Activated CD4-positive, alpha-beta T cell treated with anti-CD3 and anti-CD28 coated beads, Interleukin-2, amount 50 U/mL, for 4 hours (primary cell): Measurements from ENCODE around the gene DNMT1.
"Not testable (repeated sequence)": the region's sequence is repeated elsewhere in the genome, so short reads cannot be mapped to it uniquely, and the experiment has no call there.

ENCODE experiments used
- DNase-seq, 2 experiments: peaks; one replicate each; pipeline ENCODE4 v3.0.0-alpha.2; 2020

DNMT1 gene

DNA sequence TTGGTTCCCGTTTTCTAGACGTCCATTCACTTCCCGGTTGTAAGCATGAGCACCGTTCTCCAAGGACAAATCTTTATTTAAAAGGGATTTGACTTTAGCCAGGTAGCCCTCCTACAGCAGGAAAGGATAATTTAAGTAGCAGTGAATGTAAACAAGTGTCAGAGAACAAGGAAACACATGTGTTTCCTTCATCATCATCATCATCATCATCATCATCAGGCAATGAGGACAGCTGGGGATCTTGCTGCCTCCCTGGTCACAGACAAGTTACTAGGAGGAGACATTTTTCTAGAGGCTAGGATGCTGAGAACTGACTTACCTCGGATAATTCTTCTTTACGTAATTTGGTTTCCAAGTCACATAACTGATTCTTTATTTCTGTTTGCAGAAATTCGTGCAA is 14.3 kb downstream of the DNMT1 start:
- no peak for DNase-seq

DNA sequence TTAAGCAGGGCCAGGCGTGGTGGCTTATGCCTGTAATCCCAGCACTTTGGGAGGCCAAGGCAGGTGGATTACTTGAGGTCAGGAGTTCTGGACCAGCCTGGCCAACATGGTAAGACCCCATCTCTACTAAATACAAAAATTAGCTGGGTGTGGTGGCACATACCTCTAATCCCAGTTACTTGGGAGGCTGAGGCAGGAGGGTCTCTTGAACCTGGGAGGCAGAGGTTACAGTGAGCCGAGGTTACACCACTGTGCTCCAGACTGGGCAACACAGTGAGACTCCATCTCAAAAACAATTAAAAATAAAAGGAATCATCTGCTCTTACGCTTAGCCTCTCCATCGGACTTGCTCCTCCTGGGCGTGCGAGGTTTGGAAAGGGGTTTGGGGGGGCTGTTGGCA is 14.7 kb downstream of the DNMT1 start:
- not testable (repeated sequence) for DNase-seq

DNA sequence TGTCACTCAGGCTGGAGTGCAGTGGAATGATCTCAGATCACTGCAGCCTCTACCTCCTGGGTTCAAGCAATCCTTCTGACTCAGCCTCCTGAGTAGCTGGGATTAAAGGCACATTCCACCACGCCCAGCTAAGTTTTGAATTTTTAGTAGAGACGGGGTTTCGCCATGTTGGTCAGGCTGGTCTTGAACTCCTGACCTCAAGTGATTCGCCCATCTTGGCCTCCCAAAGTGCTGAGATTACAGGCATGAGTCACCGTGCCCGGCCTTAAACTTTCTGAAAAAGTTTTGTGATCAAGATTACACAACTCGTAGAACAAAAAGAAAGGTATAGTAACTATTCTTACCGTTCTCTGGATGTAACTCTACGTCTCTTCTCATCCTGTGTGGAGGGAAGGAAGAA is 21.2 kb downstream of the DNMT1 start:
- DNase-seq = no peak

DNA sequence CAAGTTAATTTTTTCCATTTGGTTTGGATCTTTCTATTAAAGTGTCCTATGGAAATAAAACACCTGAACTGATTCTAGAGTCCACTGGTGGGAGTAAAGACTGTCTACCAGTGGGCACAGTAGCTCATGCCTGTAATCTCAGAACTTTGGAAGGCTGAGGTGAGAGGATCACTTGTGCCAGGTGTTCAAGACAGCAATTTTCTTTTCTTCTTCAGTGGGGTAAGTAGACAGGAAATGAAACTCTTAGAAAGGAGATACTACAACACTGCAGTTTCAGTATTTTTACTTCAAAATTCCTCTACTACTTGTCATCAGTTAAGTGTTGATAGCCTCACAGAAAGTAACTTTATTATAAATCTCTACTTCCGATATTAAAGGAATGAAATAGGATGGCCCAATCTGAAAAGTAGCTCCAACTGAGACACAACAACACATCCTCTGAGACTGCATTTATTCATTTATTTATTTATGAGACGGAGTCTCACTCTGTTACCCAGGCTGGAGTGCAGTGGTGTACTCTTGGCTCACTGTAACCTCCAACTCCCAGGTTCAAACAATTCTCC is 26.3 kb downstream of the DNMT1 start:
- DNase-seq = no peak

DNA sequence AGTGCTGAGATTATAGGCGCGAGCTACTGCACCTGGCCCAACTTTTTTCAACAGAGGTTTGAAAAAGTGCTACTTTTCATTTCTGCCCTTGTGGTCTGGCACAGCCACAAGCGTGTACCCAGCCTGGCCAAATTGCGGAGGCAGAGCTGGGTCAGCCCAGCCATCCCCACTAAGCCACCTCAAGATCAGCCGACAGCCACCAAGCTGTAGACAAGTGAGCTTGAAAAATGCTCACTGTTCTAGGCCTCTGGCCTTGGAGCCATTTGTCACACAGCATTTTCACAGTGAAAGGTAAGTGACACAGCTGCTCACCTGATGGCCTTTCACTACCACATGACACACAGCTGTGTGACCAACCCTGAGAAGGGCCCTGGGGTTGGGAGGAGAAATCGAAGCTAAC is 27.3 kb downstream of the DNMT1 start:
- DNase-seq = no peak

DNA sequence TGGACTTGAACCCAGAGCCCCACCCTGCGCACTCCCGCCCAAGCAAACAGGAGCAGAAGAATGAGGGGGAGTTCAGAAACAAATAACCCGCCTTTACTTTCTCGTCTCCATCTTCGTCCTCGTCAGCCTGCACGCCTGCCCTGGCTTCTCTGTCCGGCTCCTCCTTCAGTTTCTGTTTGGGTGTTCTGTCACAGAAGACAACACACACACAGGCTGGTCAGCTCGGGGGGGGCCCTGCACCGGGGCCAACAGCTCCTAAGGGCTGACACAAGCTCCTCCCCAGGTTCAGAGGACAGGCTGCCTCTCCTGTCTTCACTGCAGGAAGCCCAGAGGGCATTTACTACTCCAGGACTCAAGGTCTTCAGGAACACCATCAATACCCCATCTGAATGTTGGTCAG is 28.3 kb downstream of the DNMT1 start:
- DNase-seq = not testable (repeated sequence)

DNA sequence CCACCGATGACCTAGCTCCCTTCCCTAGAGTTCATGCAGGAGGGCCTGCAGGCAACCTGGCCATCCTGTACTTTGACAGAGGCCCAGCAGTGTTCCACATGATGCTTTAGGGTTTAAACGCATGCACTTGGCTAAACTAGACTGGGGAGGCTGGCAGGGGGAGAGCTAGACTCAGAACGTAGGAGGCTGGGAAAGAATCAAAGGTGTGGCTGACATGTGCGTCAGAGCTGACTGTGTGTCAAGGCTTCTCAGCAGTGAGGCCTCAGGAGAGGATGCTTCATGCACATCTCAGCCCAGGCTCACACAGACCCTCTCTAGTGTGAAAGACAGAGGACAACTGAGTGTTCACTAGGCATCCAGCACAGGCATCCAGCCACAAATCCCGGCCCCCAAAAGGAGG is 28.7 kb downstream of the DNMT1 start:
- DNase-seq = no peak

DNA sequence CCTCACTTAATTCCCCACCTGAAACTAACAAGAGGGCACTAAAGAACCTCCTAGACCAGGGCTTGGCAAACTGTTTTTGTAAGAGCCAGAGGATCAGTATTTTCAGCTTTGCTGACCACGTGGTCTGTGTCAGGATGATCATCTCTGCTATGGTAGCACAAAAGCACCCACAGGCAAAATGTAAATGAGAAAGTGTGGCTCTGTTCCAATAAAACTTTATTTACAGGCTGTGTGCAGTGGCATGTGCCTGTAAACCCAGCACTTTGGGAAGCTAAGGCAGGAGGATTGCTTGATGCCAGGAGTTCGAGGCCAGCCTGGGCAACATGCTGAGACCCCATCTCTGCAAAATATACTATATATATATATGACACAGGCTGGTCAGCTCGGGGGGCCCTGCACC is 31.2 kb downstream of the DNMT1 start:
- no peak for DNase-seq

DNA sequence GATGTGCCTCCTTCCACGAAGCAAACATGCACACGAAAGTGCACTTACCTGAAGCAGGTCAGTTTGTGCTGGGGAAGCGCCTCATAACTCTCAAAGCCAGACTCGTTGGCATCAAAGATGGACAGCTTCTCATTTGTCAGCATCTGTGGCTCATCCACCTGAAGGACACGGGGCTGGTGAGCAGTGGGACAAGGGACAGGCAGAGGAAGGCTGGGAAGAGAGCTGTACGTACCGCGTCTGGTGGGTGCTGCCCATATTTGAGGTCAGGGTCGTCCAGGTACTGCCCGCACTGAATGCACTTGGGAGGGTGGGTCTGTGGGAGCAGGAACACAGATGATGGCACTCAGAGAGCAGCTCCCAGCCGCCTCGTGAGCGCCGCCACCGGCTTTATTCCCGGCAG is 35.1 kb downstream of the DNMT1 start:
- DNase-seq = no peak

DNA sequence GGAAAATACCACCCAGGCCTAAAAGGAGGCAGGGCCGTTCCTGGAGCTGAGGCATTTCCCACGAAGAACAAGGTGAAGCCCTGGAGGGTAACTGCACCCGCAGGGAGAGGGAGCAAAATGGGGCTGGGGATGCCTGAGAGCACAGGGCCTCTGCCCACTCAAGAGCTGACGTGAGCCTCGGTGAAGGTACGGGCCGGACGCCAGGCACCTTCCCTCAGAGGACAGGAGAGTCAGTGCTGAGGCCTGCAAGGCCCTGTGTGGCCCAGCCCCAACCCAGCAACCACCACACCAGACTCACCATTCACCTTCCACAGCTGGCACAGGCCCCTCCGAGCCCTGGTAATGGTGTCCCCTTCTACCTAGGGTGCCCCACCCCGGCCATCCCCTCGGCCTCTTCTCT is 36.3 kb downstream of the DNMT1 start:
- DNase-seq = no peak

DNA sequence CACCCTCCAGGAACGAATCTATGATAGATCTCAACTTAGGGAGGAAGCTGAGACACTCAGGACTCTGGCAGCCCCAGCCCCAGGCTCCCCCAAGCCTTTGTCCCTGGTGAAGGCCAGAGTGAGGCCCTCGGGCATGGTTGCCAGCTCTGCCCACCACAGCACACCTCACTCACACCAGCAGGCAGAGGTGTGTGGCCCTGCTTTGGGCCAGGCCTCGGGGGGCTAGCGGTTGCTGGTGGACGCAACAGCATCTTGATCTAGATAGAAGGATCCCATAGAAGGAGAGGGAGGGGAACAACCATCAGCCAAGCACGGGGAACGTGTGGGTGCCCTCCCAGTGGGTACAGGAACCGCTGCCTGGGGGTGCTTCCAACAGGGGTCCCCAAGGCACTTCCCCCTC is 36.7 kb downstream of the DNMT1 start:
- no peak for DNase-seq

DNA sequence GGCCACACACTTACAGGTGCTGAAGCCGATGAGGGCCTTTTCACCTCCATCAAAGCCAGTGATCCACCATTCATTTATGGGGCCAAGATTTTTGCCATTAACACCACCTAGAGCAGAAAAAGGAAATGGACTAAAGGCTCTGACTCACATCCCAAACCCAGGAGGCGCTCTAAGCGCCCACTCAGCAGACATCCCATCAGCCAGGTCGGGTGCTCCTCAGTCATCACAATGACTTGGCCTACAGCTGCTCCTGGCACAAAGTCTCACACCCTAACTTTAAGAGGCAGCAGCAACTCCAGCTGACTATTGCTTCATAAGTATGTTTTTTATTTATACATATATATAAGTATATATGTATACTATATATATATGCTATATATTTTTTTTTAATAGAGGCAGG is 38.9 kb downstream of the DNMT1 start:
- no peak for DNase-seq

DNA sequence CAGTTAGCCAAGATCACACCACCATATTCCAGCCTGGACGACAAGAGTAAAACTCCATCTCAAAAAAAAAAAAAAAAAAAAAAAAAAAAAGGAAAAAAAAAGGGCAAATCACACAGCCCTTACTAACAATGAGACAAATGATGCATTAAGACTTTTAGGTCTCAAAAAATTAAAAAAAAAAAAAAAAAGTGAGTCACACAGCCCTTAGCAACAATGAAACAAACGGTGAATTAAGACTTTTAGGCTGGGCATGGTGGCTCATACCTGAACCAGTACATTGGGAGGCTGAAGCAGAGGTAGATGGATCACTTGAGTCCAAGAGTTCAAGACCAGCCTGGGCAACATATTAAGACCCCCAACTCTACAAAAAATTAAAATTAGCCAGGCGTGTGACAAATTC is 42.7 kb downstream of the DNMT1 start:
- DNase-seq = no peak

DNA sequence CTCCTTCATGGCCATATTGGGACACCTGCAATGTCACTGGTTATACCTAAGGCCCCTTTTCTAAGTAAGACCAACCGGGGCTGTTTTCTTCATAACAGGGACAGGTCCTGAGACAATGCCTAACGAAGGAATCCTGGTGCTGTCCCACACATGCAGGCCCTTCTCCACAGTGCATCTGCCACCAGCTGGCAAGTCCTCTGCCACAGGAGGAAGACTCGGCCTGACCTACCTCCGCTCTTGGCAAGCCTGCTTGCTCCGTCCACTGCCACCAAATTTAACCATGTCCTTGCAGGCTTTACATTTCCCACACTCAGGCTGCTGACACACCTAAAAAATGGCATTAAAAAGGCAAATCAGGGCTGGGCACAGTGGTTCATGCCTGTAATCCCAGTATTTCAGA is 43.2 kb downstream of the DNMT1 start:
- DNase-seq = no peak

DNA sequence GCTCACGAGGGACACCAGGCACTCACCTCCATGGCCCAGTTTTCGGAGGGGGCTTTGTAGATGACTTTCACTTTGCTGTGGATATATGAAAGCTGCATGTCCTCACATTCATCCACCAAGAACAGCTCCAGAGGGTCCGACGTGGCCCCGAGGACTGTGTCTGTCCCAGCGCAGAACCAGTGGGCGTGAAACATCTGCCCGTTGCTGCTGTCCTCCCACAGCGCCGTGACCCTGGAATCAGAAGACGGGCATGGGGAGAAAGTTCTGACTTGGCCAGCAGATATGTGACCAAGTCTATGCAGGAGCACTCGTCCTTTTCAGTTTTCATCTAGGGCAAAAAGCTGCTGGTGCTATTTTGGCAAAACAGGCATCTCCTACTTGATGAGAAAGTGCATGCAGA is 45.3 kb downstream of the DNMT1 start:
- no peak for DNase-seq

DNA sequence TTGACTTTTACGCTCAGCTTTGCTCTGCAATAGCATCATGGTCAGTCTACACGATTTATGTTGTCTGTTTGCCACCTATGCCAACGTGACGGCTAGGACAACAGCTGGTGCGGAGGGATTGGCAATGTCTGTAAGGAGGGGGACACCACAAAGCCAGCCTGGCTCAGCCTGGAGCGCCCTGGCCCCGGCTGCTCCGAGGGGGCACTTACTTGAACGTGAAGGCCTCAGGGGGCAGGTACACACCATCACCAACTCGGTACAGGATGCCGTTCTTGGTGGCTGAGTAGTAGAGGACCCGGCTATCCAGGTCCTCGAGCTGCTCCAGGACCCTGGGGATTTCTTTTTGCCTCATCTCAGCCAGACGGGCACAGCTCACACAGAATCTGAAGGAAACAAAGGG is 48.6 kb downstream of the DNMT1 start:
- no peak for DNase-seq

DNA sequence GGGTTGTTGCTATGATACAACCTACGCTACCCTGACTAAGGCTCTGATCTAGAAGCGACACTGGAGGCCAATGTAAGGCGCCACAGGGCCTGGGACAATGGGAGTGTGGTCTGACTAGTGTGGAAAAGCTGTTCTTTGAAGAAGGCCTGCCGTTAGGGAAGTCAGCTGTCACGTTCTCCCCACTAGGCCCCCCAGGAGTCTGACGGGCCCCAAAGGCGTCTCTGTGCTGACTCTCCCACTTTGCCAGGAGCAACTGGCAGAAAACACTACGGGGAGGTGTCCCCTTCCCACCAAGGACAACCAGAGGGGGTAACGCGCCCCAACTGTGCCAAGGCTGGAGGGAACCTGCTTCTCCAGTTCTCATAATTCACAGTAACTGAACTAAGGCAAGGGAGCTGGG is 49.7 kb downstream of the DNMT1 start:
- DNase-seq = no peak

DNA sequence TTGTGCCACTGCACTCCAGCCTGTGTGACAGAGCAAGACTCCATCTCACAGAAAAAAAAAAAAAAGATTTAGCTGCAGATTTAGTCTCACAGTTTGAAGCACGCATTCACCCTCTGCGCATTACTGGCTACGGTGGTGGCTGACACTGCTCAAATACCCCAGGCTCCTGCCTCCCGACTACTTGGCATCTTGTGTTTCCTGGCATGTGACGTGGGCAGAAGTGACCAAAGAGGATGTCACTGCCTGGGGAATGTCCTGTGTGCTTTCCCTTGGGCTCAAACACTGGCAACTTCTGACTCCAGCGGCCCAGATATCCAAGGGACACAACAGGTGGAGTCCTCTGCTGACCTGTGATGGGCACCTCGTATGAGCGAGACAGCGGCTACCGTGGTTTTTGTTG is 50.4 kb downstream of the DNMT1 start:
- DNase-seq = no peak

DNA sequence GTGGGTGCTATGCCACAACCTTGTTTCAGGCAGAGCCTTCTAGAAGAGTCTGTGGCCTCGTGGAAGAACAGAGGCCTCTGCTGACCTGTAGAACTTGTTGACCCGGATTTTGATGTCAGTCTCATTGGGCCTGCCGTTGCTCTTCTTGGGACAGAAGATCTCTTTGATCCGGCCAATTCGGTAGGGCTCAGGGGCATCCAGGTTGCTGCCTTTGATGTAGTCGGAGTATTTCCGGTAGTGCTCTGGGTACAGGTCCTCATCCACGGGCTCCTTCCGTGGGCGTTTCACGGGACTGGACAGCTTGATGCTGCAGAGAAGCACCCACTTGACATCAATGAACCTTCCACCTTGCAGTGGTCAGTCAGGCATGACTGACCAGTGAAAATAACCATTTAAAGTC is 51.1 kb downstream of the DNMT1 start:
- DNase-seq = no peak

DNA sequence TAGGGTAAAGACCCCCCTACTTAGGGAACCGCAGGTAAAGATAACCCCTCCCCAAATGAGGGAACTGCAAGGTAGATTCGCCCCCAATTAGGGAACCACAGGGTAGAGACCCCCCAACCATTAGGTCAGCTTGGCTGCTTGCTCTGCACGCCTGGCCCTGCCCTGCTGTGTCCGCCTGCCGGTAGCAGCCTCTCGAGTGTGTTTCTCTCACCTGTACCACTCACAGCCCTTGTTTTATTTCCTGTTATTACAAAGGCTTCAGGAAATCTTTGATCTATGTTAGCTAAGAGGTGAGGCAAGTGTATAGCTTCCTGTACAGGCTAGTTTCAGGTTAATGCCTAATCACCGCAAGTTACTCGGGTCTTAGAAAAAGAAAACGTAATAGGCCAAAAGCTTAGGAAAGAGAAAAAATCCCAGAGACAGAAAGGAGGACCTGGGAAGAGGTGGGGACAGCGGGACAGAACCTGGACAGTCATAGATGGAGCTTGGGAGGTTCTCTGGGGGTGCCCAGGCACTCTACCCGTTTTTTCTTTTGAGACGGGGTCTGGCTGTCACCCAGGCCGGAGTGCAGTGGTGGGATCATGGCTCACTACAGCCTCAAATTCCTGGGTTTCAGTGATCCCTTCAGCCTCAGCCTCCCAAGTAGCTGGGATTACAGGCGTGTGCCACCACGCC is 51.9 kb downstream of the DNMT1 start:
- peak; percentile 27 for DNase-seq

DNA sequence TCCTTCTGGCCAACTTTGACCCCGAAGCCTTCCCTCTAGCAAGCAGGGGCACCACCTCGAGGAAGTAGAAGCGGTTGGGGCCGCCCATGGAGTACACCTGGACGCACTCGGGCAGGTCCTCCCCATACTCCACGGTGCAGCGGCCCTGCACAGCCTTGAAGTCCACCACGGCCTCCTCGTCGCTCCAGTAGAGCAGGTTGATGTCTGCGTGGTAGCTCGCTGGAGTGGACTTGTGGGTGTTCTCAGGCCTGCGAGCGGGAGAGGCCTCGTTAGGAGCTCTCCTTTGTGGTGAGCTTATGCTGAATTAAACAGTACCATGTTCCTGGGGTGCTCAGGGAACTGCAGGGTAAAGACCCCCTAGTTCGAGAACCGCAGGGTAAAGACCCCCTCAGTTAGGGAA is 52.8 kb downstream of the DNMT1 start:
- no peak for DNase-seq

DNA sequence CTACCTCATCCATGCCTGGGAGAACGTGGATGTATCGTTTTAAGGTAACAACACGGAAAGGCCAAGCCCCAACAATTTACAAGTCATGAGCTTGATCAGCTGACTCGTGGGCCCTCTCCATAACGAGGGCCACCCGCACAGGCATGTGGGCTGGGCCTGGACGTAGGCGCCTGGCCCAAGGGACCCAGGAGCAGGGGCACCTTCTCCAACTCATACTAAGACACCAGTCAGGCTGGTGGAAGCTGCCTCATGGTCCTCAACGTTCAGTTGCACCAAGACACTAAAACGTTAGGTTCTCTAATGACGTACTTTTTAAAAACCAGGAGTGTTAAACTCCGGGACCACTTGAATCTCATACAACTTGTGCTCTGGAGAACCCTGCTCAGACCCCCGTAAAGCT is 53.3 kb downstream of the DNMT1 start:
- DNase-seq = no peak

DNA sequence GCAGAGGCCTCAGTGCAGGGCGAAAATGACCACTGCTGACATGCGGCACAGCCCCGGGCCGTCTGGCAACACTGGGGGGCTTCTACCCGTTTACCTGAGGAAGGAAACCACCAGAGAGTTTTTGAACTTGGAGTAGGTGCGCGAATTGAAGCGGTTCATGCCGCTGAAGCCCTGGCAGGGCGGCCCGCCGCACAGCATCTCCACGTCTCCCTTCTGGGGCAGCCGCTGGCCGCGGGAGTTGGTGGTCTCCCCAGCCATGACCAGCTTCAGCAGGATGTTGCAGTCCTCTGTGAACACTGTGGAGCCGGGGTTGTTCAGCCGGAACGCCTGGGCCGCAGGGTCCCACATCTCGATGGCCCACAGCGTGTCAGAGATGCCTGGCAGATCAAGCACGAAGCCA is 54.8 kb downstream of the DNMT1 start:
- no peak for DNase-seq

DNA sequence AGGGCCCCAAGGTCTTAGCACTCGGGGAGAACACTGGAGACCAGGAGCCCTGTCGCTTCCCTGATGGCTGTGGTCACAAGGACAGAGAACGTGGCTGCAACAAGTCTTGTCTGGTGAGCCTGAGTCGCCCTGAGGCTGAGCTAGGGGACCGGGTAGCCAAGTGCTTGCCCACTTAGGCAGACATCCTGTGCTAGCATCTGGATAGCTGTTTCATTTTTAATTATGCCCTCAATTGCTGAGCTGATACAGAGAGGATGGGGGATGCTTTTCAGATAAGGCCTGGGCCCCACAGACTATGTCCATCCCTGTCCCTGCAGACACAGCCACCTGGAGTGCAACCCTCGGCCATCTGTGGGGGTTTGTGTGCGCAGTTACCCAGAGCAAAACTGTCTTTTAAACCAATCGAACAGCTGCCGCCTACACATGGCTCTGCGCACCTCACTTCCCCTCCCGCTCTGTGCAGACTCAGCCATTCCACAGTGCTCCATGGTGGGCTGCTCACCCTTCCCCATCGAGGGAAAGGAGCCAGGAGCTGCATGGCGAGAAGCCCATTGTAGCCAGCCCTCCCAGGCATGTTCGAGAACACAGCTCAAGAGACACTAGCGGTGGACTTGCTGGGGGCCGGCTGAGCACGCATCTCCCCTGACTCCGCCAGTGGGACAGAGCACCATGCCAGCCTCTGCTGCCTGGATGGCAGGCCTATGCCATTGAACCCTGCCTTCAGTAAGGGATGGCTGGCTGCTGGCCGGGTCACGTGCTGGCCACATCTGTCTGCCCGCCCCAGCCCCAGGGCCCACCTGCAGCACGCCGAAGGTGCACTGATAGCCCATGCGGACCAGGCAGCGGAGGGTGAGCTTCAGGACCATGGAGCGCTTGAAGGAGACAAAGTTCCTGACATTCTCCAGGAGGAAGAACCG is 55.6 kb downstream of the DNMT1 start:
- DNase-seq = no peak
